Kidney epithelial cell (primary cell): ENCODE measurements around the gene FOXJ3. TPM values are rescaled to one million over a fixed set of nuclear protein-coding genes. Genes with fewer than 3 reads are reported as not detected.

Experiments used
- DNase-seq: peaks from one replicate; pipeline ENCODE4 v3.0.0-alpha.2; 2010; ENCODE audit warnings: low read depth
- H3K27me3 ChIP-seq: 2 replicates; pipeline ENCODE4 v1.6.0; 2011; ENCODE audit warnings: low read length; ENCODE audit not compliant: control insufficient read depth, insufficient read depth
- H3K36me3 ChIP-seq: 2 replicates; pipeline ENCODE4 v1.5.1; 2011; ENCODE audit warnings: low read length; ENCODE audit not compliant: control insufficient read depth, insufficient read depth
- H3K4me3 ChIP-seq: 2 replicates; pipeline ENCODE4 v1.5.1; 2011; ENCODE audit warnings: low read depth, mild to moderate bottlenecking, control low read depth, low read length
- total RNA-seq: library from RNA; depleted of rRNA; stranded (reverse); fragments of >200 nt; gene quantifications from 2 replicates; pipeline ENCODE4 v1.2.3, GENCODE V29; 2015
- TF ChIP-seq, protein P1 (sequence below): IDR thresholded peaks from 2 replicates; pipeline ENCODE4 v1.5.1; 2011; ENCODE audit warnings: mild to moderate bottlenecking, moderate library complexity, low read length, control low read depth, inconsistent platforms; ENCODE audit not compliant: insufficient read depth, poor library complexity, severe bottlenecking

FOXJ3 gene
- total RNA-seq, 1 donor from 2014 or later = 28.6 TPM

DNA sequence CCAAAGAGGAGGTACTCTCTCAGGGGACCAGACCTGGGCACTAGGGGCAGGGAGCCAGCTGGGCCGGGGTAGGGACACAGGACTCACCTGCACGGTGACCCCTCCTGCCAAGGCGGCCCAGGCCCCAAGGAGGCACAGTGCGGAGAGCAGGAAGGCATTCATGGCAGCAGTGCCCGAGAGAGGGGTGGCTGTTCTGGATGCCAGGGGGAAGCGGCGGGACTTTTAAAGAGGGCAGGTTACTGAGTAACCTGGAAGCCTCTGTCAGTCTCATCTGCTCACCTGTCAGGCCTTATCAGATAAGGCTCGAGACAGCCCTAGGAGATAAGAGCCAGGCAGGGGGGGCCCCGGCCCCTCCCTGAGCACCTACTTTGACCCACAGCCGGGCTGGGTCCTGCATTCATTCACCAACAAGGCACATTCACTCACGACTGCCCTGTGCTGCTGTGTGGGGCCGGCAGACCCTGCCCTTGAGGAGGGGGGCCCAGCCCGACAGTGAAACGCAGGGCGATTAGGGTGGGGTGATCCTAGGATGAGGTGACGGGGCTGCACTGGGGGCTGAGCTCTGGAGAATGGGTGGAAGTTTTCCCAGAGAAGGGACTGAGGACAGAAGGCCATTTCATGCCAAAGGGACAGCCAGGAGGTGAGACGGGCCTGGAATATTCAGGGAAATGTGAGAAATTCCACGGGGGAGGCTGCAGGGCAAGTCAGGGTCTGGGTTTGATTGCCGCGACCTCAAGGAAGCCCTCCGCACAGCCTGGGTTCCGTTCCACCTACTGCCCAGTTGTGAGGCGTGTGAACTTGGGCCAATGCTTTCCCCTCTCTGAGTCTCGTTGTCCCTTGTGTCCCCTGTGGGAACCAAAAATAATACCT lies 170.2 kb downstream of the FOXJ3 start, which contains the start of gene GUCA2A:
GUCA2A (minus strand) TSS at position 195 of the 870 bp plus-strand sequence; CDS start at position 162, 33 bp downstream.
- no peak for DNase-seq
- TF ChIP-seq, protein P1, sequence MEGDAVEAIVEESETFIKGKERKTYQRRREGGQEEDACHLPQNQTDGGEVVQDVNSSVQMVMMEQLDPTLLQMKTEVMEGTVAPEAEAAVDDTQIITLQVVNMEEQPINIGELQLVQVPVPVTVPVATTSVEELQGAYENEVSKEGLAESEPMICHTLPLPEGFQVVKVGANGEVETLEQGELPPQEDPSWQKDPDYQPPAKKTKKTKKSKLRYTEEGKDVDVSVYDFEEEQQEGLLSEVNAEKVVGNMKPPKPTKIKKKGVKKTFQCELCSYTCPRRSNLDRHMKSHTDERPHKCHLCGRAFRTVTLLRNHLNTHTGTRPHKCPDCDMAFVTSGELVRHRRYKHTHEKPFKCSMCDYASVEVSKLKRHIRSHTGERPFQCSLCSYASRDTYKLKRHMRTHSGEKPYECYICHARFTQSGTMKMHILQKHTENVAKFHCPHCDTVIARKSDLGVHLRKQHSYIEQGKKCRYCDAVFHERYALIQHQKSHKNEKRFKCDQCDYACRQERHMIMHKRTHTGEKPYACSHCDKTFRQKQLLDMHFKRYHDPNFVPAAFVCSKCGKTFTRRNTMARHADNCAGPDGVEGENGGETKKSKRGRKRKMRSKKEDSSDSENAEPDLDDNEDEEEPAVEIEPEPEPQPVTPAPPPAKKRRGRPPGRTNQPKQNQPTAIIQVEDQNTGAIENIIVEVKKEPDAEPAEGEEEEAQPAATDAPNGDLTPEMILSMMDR = no peak
- H3K36me3 ChIP-seq = no peaks in the 10 kb centered on the region
- no peak within 1 kb of the TSS for H3K4me3 ChIP-seq
- no peaks in the 10 kb centered on the region for H3K27me3 ChIP-seq

DNA sequence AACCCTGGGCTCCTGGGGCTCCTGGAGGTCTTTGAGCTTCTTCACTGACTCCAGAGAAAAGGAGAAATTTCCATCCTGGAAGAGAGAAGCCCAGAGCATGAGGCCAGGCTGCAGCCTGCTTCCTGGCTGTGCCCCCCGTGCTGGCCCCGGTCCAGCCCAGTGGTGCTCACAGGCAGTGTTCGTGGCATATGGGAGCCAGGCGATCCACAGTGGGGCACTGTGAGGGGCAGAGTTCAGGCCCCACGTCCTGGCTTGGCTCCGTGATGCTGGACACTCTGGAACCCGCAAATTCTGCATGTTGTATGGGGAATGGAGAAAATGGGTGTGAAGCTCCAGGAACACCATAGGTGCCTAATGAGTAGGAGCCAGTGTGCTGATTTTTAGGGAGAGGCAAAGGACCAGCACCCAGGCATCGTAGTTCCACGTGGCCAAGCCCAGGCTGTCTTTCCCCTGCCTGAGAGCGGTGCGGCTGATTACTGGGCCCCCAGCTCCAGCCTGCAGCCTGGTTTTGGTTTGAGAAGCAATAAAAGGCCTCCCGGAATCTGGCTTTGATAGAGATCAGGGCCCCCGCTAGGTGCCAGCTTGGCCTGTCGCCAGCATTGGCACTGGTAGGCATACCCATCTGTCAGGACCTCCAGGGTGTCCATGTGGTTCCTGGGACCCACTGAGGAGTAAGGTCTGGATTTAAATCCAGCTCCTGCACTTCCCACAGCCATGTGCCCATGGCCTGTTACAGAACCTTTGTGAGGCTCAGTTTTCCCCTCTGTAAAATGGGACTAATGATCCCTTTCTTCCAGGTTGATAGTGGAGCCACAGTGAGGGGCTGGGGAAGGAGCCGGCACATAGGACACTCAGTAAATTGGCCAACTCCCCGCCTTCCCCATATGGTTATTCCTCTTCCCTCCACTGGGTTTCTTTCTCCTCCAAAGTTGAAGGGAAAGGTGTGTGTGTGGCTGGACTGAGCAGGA lies 171.2 kb downstream of the FOXJ3 start:
- H3K36me3 ChIP-seq = no peaks in the 10 kb centered on the region
- DNase-seq = no peak
- TF ChIP-seq, protein P1 = no peak
- H3K27me3 ChIP-seq = no peaks in the 10 kb centered on the region
- no peak overlapping the region for H3K4me3 ChIP-seq

DNA sequence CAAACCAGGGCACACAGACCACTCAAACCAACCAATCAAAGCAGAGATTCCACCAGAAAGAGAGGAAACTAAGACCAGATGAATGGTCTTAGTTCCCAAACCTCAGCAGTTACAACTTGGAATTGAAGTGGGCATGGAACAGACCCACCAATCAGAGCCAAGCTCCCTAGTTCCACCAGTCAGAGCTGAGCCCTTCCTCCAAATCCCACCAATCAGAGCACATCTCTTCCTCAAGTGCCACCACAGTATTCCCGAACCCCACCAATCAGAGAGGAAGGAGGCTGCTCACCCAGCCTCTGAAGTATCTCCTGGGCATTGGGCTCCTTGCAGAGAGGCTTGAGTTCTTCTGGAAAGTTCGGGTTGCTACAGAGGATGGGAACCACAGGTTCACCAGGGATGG lies 171.9 kb downstream of the FOXJ3 start:
- H3K4me3 ChIP-seq = no peak overlapping the region
- no peak for DNase-seq

GRCh38 chr1:42162181-42162580 lies 172.9 kb downstream of the FOXJ3 start:
- TF ChIP-seq, protein P1 = no peak
- no peak for DNase-seq
- no peaks in the 10 kb centered on the region for H3K36me3 ChIP-seq
- H3K27me3 ChIP-seq = no peaks in the 10 kb centered on the region
- no peak overlapping the region for H3K4me3 ChIP-seq

More for the DNA sequence above, 171.9 kb downstream of the FOXJ3 start:
- no peaks in the 10 kb centered on the region for H3K27me3 ChIP-seq
- no peaks in the 10 kb centered on the region for H3K36me3 ChIP-seq
- TF ChIP-seq, protein P1 = no peak

DNA sequence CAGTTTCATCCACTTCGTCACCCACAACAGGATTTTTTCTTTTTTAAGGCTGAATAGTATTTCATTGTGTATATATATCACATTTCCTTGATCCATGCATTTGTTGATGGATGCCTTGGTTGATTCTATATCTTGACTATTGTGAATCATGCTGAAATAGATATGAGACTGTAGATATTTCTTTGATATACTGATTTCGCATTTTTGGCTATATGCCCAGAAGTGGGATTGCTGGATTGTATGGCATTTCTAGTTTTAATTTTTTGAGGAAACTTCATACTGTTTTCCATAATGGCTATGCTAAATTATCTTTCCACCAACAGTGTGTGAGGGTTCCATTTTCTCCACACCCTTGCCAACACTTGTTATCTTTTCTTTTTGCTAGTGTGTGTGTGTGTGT lies 176.8 kb downstream of the FOXJ3 start:
- Histone ChIP-seq H3K36me3 (no peaks in the 10 kb centered on the region), H3K4me3 (no peak overlapping the region), H3K27me3 (peaks cover 9% of the 10 kb centered on the region)
- TF ChIP-seq, protein P1 = no peak
- no peak for DNase-seq
